ENCODE measurements around the gene OBP2B.

OBP2B gene

GRCh38 chr9:133169102-133169501 lies 39.9 kb downstream of the OBP2B start:
- no peak for DNase-seq (ENCODE audit: low spot score)
- no peak overlapping the region for H3K4me3 ChIP-seq
- TF ChIP-seq CTCF (IDR thresholded peaks at IDR 0.05): no peak
- no peak overlapping the region for H3K27ac ChIP-seq

GRCh38 chr9:133168432-133168831 lies 40.6 kb downstream of the OBP2B start:
- Histone ChIP-seq H3K27ac (no peak overlapping the region), H3K4me3 (no peak overlapping the region)
- TF ChIP-seq CTCF (IDR thresholded peaks at IDR 0.05): no peak
- no peak for DNase-seq (ENCODE audit: low spot score)

GRCh38 chr9:133167769-133168168 lies 41.3 kb downstream of the OBP2B start:
- no peak overlapping the region for H3K4me3 ChIP-seq
- no peak for DNase-seq (ENCODE audit: low spot score)
- no peak overlapping the region for H3K27ac ChIP-seq
- no peak for TF ChIP-seq CTCF (IDR thresholded peaks at IDR 0.05)

- H3K27ac ChIP-seq: no peak overlapping the region
- TF ChIP-seq CTCF (IDR thresholded peaks at IDR 0.05): no peak
- peak; percentile 50 for DNase-seq (ENCODE audit: low spot score)
- no peak overlapping the region for H3K4me3 ChIP-seq
These were observed 41.8 kb downstream of the OBP2B start for GRCh38 chr9:133167096-133167730.

- DNase-seq (ENCODE audit: low spot score): peak; percentile 73
- no peak overlapping the region for H3K27ac ChIP-seq
- TF ChIP-seq CTCF (IDR thresholded peaks at IDR 0.05): no peak
These were observed 42.7 kb downstream of the OBP2B start for GRCh38 chr9:133166392-133166791.

GRCh38 chr9:133165452-133165730 lies 43.7 kb downstream of the OBP2B start:
- no peak for TF ChIP-seq CTCF (IDR thresholded peaks at IDR 0.05)
- Histone ChIP-seq H3K4me3 (no peak overlapping the region), H3K27ac (no peak overlapping the region)
- no peak for DNase-seq (ENCODE audit: low spot score)

More at GRCh38 chr9:133166392-133166791, 42.7 kb downstream of the OBP2B start:
- no peak overlapping the region for H3K4me3 ChIP-seq

GRCh38 chr9:133164191-133164590 lies 44.9 kb downstream of the OBP2B start:
- H3K27ac ChIP-seq: peak overlapping the region; percentile 19 to 72

More at GRCh38 chr9:133164191-133164590, 44.9 kb downstream of the OBP2B start:
- no peak for DNase-seq (ENCODE audit: low spot score)
- H3K4me3 ChIP-seq: peak overlapping the region; percentile 76
- no peak for TF ChIP-seq CTCF (IDR thresholded peaks at IDR 0.05)

All from coronary artery (tissue), 2 donors.